ENCODE results near the gene SPAG16. TPM values are rescaled to one million over a fixed set of nuclear protein-coding genes. Genes with fewer than 3 reads are reported as not detected.

SPAG16 gene
- total RNA-seq, 1 donor from 2014 or later, result 14.4 TPM

GRCh38 chr2:214098811-214099210, 814.5 kb downstream of the SPAG16 start:
- H3K27me3 Mint-ChIP-seq (ENCODE audit: unreplicated experiment), result no peaks in the 10 kb centered on the region
- H3K4me1 Mint-ChIP-seq (ENCODE audit: unreplicated experiment), result peaks cover 16% of the 10 kb centered on the region
- H3K9me3 Mint-ChIP-seq (ENCODE audit: unreplicated experiment), result no peaks in the 10 kb centered on the region
- TF ChIP-seq, protein P1, sequence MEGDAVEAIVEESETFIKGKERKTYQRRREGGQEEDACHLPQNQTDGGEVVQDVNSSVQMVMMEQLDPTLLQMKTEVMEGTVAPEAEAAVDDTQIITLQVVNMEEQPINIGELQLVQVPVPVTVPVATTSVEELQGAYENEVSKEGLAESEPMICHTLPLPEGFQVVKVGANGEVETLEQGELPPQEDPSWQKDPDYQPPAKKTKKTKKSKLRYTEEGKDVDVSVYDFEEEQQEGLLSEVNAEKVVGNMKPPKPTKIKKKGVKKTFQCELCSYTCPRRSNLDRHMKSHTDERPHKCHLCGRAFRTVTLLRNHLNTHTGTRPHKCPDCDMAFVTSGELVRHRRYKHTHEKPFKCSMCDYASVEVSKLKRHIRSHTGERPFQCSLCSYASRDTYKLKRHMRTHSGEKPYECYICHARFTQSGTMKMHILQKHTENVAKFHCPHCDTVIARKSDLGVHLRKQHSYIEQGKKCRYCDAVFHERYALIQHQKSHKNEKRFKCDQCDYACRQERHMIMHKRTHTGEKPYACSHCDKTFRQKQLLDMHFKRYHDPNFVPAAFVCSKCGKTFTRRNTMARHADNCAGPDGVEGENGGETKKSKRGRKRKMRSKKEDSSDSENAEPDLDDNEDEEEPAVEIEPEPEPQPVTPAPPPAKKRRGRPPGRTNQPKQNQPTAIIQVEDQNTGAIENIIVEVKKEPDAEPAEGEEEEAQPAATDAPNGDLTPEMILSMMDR (IDR thresholded peaks at IDR 0.05; ENCODE audit: unreplicated experiment), result no peak
- H3K27ac Mint-ChIP-seq (ENCODE audit: unreplicated experiment), result no peak overlapping the region
- DNase-seq (ENCODE audit: low spot score), result no peak
- H3K4me3 Mint-ChIP-seq (ENCODE audit: unreplicated experiment), result no peak overlapping the region
- no peaks in the 10 kb centered on the region for H3K36me3 Mint-ChIP-seq (ENCODE audit: low read depth, unreplicated experiment)

DNA sequence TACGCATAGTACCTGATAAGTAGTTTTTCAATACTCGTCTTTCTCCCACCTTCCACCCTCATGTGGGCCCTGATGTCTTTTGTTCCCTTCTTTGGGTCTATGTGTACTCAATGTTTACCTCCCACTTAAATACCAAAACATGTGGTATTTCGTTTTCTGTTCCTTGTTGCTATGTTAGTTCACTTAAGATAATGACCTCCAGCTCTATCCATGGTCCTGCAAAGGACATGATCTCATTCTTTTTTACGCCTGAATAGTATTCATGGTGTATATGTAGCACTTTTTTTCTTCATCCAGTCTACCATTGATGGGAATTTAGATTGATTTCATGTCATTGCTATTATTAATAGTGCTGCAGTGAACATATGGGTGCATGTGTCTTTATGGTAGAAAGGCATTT, 816.2 kb downstream of the SPAG16 start:
- DNase-seq (ENCODE audit: low spot score), result no peak
- Mint-ChIP-seq H3K36me3 (ENCODE audit: low read depth, unreplicated experiment) (no peaks in the 10 kb centered on the region), H3K4me1 (ENCODE audit: unreplicated experiment) (peaks cover 28% of the 10 kb centered on the region), H3K4me3 (ENCODE audit: unreplicated experiment) (no peak overlapping the region), H3K27me3 (ENCODE audit: unreplicated experiment) (peaks cover 3% of the 10 kb centered on the region), H3K27ac (ENCODE audit: unreplicated experiment) (no peak overlapping the region), H3K9me3 (ENCODE audit: unreplicated experiment) (no peaks in the 10 kb centered on the region)
- TF ChIP-seq, protein P1 (IDR thresholded peaks at IDR 0.05; ENCODE audit: unreplicated experiment), result no peak

DNA sequence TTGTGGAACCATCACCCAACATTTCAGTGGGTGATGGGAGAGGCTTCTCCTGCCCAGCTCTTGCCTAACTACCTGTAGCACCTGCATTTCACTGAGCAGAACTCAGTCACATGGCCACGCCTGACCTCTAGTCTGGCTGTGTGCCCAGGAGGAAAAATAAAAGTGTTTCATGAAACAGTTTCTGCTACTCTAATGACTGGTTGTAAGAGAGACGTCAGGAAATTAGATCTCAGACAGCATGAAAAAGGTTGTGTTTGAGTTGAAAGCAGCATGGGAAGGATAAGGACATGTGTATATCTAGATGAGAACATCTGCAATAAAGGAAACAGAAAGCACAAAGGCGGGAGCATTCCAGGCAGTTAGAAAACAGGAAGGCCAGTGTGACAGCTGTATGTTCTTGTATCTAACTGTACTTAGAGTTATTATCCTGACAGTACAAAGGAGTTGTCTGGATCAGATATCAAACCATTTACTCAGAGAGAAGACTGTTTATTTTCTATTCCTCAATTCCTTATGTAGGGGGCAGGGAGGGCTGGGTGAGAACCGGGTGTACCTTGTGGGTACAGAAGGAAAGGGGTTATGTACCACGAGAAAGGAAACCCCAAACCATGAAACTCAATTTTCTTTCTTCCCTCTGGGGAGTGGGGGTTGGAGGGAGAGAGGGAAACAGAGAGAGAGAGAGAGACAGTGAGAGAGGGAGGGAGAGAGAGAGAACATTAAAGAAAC, 819.2 kb downstream of the SPAG16 start:
- Mint-ChIP-seq H3K27me3 (ENCODE audit: unreplicated experiment) (peaks cover 5% of the 10 kb centered on the region), H3K27ac (ENCODE audit: unreplicated experiment) (peak overlapping the region; percentile 64), H3K36me3 (ENCODE audit: low read depth, unreplicated experiment) (no peaks in the 10 kb centered on the region), H3K4me3 (ENCODE audit: unreplicated experiment) (no peak overlapping the region), H3K4me1 (ENCODE audit: unreplicated experiment) (peaks cover 28% of the 10 kb centered on the region), H3K9me3 (ENCODE audit: unreplicated experiment) (no peaks in the 10 kb centered on the region)
- TF ChIP-seq, protein P1 (IDR thresholded peaks at IDR 0.05; ENCODE audit: unreplicated experiment), result no peak
- DNase-seq (ENCODE audit: low spot score), result no peak

- H3K4me3 Mint-ChIP-seq (ENCODE audit: unreplicated experiment), result no peak overlapping the region
- H3K36me3 Mint-ChIP-seq (ENCODE audit: low read depth, unreplicated experiment), result no peaks in the 10 kb centered on the region
- TF ChIP-seq, protein P1 (IDR thresholded peaks at IDR 0.05; ENCODE audit: unreplicated experiment), result no peak
- peaks cover 28% of the 10 kb centered on the region for H3K4me1 Mint-ChIP-seq (ENCODE audit: unreplicated experiment)
- peak overlapping the region; percentile 64 for H3K27ac Mint-ChIP-seq (ENCODE audit: unreplicated experiment)
- H3K27me3 Mint-ChIP-seq (ENCODE audit: unreplicated experiment), result peaks cover 5% of the 10 kb centered on the region
- H3K9me3 Mint-ChIP-seq (ENCODE audit: unreplicated experiment), result no peaks in the 10 kb centered on the region
- no peak for DNase-seq (ENCODE audit: low spot score)
Measured at GRCh38 chr2:214104219-214104618, 820.0 kb downstream of the SPAG16 start.

- TF ChIP-seq, protein P1 (IDR thresholded peaks at IDR 0.05; ENCODE audit: unreplicated experiment), result no peak
- H3K27me3 Mint-ChIP-seq (ENCODE audit: unreplicated experiment), result peaks cover 5% of the 10 kb centered on the region
- DNase-seq (ENCODE audit: low spot score), result no peak
- H3K4me3 Mint-ChIP-seq (ENCODE audit: unreplicated experiment), result no peak overlapping the region
- no peaks in the 10 kb centered on the region for H3K36me3 Mint-ChIP-seq (ENCODE audit: low read depth, unreplicated experiment)
- peaks cover 28% of the 10 kb centered on the region for H3K4me1 Mint-ChIP-seq (ENCODE audit: unreplicated experiment)
- no peaks in the 10 kb centered on the region for H3K9me3 Mint-ChIP-seq (ENCODE audit: unreplicated experiment)
- H3K27ac Mint-ChIP-seq (ENCODE audit: unreplicated experiment), result peak overlapping the region; percentile 64
Measured at GRCh38 chr2:214104967-214105366, 820.7 kb downstream of the SPAG16 start.

All from endothelial cell (in vitro differentiated cells).